Cardiac muscle cell (in vitro differentiated cells and primary cell): Measurements from ENCODE around the gene NCF2. TPM values are rescaled to one million over a fixed set of nuclear protein-coding genes. Genes with fewer than 3 reads are reported as not detected.

Source experiments
- DNase-seq, 2 donors: peaks; one replicate each; pipeline versions ENCODE4 v3.0.0 to v3.0.0-alpha.2; 2010 to 2017; ENCODE audit warnings: low read depth in 1 of 2, low spot score in 1 of 2
- H3K27ac ChIP-seq: fragments of 200-600 bp; sonication (generic); 2 replicates; pipeline ENCODE4 v1.5.1; 2016
- H3K27me3 ChIP-seq: fragments of 200-600 bp; sonication (generic); 2 replicates; pipeline ENCODE4 v1.6.0; 2016; ENCODE audit warnings: control low read depth
- H3K36me3 ChIP-seq: fragments of 200-600 bp; sonication (generic); 2 replicates; pipeline ENCODE4 v1.5.1; 2016; ENCODE audit warnings: control low read depth
- H3K4me1 ChIP-seq: fragments of 200-600 bp; sonication (generic); 2 replicates; pipeline ENCODE4 v1.8.1; 2017; ENCODE audit warnings: low read depth, mild to moderate bottlenecking, mixed run types
- H3K4me3 ChIP-seq: fragments of 200-600 bp; sonication (generic); 2 replicates; pipeline ENCODE4 v1.5.1; 2016; ENCODE audit warnings: mild to moderate bottlenecking
- H3K9me3 ChIP-seq: fragments of 200-600 bp; sonication (generic); 2 replicates; pipeline ENCODE4 v1.5.1; 2017; ENCODE audit warnings: low read depth, mild to moderate bottlenecking, control low read depth
- polyA plus RNA-seq: library from polyadenylated mRNA; unstranded; fragments of >200 nt; fragmentation: Nextera tagmentation; extraction: Ambion mirVana; gene quantifications from 2 replicates; pipeline ENCODE4 v1.2.1, GENCODE V29; 2016
- total RNA-seq: library from RNA; depleted of rRNA; stranded (reverse); fragments of >200 nt; gene quantifications from 2 replicates; pipeline ENCODE4 v1.2.3, GENCODE V29; 2016
- TF ChIP-seq, protein P1 (sequence below): IDR thresholded peaks from 2 replicates; pipeline ENCODE4 v1.5.1; 2012; ENCODE audit warnings: low read depth, mild to moderate bottlenecking, low read length

Gene NCF2
- total and polyA plus RNA-seq, 2 experiments from 2014 or later = 0.06 to 1.5 TPM

DNA sequence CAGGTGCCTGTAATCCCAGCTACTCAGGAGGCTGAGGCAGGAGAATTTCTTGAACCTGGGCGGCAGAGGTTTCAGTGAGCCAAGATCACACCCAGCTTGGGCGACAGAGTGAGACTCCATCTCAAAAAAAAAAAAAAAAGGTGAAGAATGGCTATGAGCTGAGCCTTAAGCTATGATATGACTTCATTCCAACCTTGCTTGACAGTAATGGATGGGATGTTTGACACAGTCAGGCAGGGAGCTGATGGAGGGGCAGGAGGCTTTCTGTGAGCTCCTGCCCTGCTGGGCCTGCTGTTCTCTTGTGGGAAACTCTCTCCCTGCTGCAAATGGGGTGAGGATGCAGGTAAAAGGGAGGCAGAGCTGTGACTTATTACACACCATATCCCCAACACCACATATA, 27.6 kb downstream of the NCF2 start:
- DNase-seq = no peak
- TF ChIP-seq, protein P1, sequence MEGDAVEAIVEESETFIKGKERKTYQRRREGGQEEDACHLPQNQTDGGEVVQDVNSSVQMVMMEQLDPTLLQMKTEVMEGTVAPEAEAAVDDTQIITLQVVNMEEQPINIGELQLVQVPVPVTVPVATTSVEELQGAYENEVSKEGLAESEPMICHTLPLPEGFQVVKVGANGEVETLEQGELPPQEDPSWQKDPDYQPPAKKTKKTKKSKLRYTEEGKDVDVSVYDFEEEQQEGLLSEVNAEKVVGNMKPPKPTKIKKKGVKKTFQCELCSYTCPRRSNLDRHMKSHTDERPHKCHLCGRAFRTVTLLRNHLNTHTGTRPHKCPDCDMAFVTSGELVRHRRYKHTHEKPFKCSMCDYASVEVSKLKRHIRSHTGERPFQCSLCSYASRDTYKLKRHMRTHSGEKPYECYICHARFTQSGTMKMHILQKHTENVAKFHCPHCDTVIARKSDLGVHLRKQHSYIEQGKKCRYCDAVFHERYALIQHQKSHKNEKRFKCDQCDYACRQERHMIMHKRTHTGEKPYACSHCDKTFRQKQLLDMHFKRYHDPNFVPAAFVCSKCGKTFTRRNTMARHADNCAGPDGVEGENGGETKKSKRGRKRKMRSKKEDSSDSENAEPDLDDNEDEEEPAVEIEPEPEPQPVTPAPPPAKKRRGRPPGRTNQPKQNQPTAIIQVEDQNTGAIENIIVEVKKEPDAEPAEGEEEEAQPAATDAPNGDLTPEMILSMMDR = no peak
- Histone ChIP-seq H3K27ac (no peak overlapping the region), H3K9me3 (no peaks in the 10 kb centered on the region), H3K4me1 (no peaks in the 10 kb centered on the region), H3K36me3 (no peaks in the 10 kb centered on the region), H3K4me3 (no peak overlapping the region), H3K27me3 (no peaks in the 10 kb centered on the region)

DNA sequence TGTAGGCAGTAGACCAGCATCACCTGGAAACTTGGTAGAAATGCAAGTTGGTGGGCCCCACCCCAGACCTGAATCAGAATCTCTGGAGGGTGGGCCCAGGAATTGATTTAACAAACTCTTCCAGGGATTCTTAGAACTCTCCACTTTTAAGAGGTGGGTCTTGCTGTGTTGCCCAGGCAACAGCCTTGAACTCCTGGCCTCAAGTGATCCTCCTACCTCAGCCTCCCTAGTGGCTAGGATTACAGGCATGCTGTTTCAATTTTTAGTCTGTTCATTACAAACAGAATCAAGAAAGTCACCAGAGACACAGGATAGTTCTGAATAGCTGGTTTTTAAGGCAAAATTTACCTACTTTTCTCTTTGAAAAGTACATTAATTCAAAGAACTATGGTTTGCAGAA, 31.2 kb downstream of the NCF2 start:
- DNase-seq = no peak
- Histone ChIP-seq H3K36me3 (no peaks in the 10 kb centered on the region), H3K27me3 (no peaks in the 10 kb centered on the region)

DNA sequence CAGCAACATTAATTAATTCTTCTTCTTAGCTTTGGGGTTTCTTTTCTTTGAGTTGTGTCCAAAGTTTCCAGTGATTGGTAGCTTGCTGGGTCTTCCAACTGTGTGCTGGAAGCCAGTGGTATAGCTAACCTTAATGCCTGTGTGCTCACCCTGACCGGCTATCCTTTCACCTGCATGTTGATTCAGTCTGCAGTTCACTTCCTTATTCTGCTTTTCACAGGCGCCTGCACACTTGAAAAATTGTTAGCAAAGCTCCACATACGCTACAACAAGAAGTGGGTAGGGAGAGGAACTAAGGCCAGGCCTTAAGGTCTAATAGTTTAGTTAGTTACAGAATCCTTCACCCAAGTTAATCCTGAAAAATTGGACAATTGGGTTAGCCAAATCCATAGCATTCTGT, 35.7 kb downstream of the NCF2 start:
- Histone ChIP-seq H3K9me3 (no peaks in the 10 kb centered on the region), H3K27ac (no peak overlapping the region), H3K27me3 (no peaks in the 10 kb centered on the region), H3K36me3 (peaks cover 25% of the 10 kb centered on the region), H3K4me3 (no peak overlapping the region), H3K4me1 (no peaks in the 10 kb centered on the region)
- TF ChIP-seq, protein P1 = no peak
- DNase-seq = no peak

More for the DNA sequence above, 31.2 kb downstream of the NCF2 start:
- TF ChIP-seq, protein P1 = no peak
- H3K27ac ChIP-seq = no peak overlapping the region
- no peaks in the 10 kb centered on the region for H3K4me1 ChIP-seq
- no peak overlapping the region for H3K4me3 ChIP-seq
- H3K9me3 ChIP-seq = no peaks in the 10 kb centered on the region

DNA sequence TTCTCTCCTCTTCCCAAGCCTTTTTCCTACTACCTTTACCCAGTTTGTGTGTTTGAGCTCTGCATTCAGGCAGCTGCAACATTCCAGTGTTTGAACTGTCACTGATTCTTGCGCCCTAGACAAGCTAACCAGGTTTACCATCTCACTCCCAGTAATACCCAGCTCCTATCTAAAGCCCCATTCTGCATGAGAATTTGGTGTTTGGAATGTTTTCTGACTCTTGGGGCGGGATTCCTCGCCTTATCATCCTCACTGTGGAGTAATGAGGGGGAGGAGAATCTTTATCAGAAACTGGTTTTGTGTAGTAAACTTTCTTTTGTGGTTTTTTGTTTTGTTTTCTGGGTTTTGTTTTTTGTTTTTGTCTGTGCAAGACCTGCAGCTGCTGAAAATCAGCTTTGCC, 36.5 kb downstream of the NCF2 start:
- peaks cover 33% of the 10 kb centered on the region for H3K36me3 ChIP-seq
- no peaks in the 10 kb centered on the region for H3K27me3 ChIP-seq
- no peaks in the 10 kb centered on the region for H3K9me3 ChIP-seq
- H3K4me1 ChIP-seq = no peaks in the 10 kb centered on the region
- H3K27ac ChIP-seq = no peak overlapping the region
- TF ChIP-seq, protein P1 = no peak
- no peak overlapping the region for H3K4me3 ChIP-seq
- peak in 1 of 2 donors; percentile 10 for DNase-seq

DNA sequence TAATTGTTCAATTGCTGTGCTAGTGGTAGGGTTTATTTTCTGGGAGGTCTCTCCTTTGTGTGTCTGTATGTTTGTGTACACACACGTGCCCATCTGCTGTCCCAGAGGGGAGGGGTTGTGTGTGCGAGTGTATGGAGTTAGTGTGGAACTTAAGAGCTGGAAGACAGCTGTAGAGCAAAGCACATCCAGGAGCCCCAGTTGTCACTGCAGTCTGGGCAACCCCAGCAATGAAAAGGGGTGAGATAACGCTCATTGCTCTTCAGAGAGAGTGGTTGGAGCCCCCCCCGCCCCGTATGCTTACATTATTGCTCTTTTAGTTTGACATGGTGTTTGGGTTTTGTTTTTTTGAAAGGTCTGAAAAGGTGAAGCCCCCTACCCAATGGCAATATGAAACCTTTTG, 36.9 kb downstream of the NCF2 start:
- no peaks in the 10 kb centered on the region for H3K4me1 ChIP-seq
- DNase-seq = no peak
- H3K4me3 ChIP-seq = no peak overlapping the region
- peaks cover 38% of the 10 kb centered on the region for H3K36me3 ChIP-seq
- no peaks in the 10 kb centered on the region for H3K27me3 ChIP-seq
- no peak overlapping the region for H3K27ac ChIP-seq
- TF ChIP-seq, protein P1 = no peak
- H3K9me3 ChIP-seq = no peaks in the 10 kb centered on the region

DNA sequence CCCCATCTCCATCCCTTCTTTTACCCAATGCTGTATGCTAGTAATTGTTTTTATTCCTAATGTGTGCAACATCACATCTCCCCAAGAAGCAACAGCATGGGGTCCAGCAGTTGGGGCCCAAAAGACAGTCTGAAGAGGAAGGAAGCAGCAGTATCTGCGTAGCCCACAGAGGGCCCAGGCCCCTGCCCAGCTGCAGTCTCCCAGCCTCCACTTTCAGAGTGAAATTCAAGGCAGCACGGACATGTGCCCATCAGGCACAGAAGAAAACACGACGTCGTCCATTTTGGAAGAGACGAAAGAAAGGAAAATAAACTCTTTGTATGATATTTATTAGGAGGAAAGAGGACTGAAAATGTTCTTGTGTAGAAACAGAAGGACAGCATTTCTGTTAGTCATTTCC, 37.4 kb downstream of the NCF2 start:
- TF ChIP-seq, protein P1 = no peak
- Histone ChIP-seq H3K4me1 (no peaks in the 10 kb centered on the region), H3K4me3 (no peak overlapping the region), H3K27ac (peak overlapping the region; percentile 46), H3K36me3 (peaks cover 42% of the 10 kb centered on the region), H3K9me3 (no peaks in the 10 kb centered on the region), H3K27me3 (no peaks in the 10 kb centered on the region)
- no peak for DNase-seq
